Left lung (tissue), 10 donors: ENCODE results near the gene FHOD3. TPM values are rescaled to one million over a fixed set of nuclear protein-coding genes. Genes with fewer than 3 reads are reported as not detected.

Experiments
- ATAC-seq: fragments of 200-7000 bp; cut with Tn5 transposase; one replicate; pipeline ENCODE4 v1.9.1; 2020; ENCODE audit warnings: moderate library complexity
- DNase-seq, 4 donors: peaks; one replicate each; pipeline ENCODE4 v3.0.0-alpha.2; 2013 to 2020
- H3K27ac ChIP-seq, 2 donors: fragments of 200-600 bp; sonication (generic) in 1 of 2; one replicate each; pipeline versions ENCODE4 v1.5.0 to v1.8.0; 2020 to 2021
- H3K27me3 ChIP-seq, 2 donors: fragments of 200-600 bp; sonication (generic) in 1 of 2; one replicate each; pipeline versions ENCODE4 v1.5.0 to v1.8.0; 2020 to 2021
- H3K36me3 ChIP-seq, 2 donors: fragments of 200-600 bp; sonication (generic) in 1 of 2; one replicate each; pipeline versions ENCODE4 v1.5.0 to v1.8.0; 2020 to 2021
- H3K4me1 ChIP-seq, 2 donors: fragments of 200-600 bp; one replicate each; pipeline ENCODE4 v1.8.0; 2021
- H3K4me3 ChIP-seq, 2 donors: fragments of 200-600 bp; sonication (generic) in 1 of 2; one replicate each; pipeline versions ENCODE4 v1.5.0 to v1.8.0; 2020 to 2021; ENCODE audit warnings: mild to moderate bottlenecking in 1 of 2
- H3K9me3 ChIP-seq, 2 donors: fragments of 200-600 bp; sonication (generic) in 1 of 2; one replicate each; pipeline versions ENCODE4 v1.5.0 to v1.8.0; 2020 to 2021
- intact Hi-C, 2 donors: fragments of 100-400 bp; cut with DNase I; formaldehyde crosslinking; loops; one replicate each; pipeline versions ENCODE4 v1.11.2 to v1.14.2; 2022
- polyA plus RNA-seq, 6 donors: library from polyadenylated mRNA; unstranded; fragments of 120-200 nt; gene quantifications; one replicate each; pipeline ENCODE4 v1.2.1, GENCODE V29; 2013; ENCODE audit not compliant: insufficient read length in 6 of 6
- total RNA-seq, 2 donors: library from RNA; stranded (reverse); fragmentation: NEBNext Ultra II Directional; extraction: Animal tissue kit (Norgen Biotek cat#: 25700); gene quantifications; one replicate each; pipeline ENCODE4 v1.2.1, GENCODE V29; 2021
- TF ChIP-seq, protein P1 (sequence below), 2 donors: fragments of 200-600 bp; sonication (generic) in 1 of 2; IDR thresholded peaks; one replicate each; pipeline versions ENCODE4 v1.5.0 to v1.8.0; 2021; ENCODE audit warnings: antibody characterized with exemption in 2 of 2
- donor health status: DM: no; HTN: yes; CAD: no.
- donor health status: DM: no; HTN: no; CAD: no.

The FHOD3 gene
- total and polyA plus RNA-seq, 8 donors, result 0.55 to 2.9 (median 1.5) TPM

DNA sequence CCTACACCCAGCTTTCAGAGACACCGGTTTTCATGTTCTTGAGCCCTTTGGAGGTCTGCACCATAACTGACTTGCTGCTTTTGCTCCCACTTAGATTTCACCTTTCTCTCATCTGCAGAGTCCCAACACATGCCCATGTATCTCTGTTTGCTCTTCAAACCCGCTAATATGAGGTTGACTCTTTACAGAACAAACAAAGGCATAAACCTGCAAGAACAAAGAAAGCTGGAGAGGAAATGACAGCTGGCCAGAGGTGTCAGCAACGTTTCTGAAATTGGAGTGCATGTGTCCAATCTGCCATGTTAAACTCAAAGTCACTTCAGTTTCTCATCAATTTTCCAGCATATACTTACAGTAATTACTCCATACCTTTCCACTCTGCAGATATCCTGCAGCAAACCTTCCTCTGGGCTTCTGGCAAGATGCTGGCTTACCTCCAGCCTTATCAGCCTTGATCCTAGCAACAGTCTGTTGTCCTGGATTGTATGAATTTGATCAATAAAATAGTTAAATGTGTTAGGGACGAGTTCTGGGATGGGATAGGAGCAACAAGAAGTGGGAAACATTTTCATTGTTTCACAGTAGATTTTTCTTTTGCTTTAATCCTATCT is 157.4 kb downstream of the FHOD3 start:
- TF ChIP-seq, protein P1, sequence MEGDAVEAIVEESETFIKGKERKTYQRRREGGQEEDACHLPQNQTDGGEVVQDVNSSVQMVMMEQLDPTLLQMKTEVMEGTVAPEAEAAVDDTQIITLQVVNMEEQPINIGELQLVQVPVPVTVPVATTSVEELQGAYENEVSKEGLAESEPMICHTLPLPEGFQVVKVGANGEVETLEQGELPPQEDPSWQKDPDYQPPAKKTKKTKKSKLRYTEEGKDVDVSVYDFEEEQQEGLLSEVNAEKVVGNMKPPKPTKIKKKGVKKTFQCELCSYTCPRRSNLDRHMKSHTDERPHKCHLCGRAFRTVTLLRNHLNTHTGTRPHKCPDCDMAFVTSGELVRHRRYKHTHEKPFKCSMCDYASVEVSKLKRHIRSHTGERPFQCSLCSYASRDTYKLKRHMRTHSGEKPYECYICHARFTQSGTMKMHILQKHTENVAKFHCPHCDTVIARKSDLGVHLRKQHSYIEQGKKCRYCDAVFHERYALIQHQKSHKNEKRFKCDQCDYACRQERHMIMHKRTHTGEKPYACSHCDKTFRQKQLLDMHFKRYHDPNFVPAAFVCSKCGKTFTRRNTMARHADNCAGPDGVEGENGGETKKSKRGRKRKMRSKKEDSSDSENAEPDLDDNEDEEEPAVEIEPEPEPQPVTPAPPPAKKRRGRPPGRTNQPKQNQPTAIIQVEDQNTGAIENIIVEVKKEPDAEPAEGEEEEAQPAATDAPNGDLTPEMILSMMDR (IDR thresholded peaks at IDR 0.05), result no peak
- Histone ChIP-seq H3K4me1 (no peaks in the 10 kb centered on the region), H3K9me3 (no peaks in the 10 kb centered on the region), H3K27me3 (no peaks in the 10 kb centered on the region), H3K36me3 (no peaks in the 10 kb centered on the region), H3K27ac (no peak overlapping the region), H3K4me3 (no peak overlapping the region)
- intact Hi-C loops, result no loop called here
- no peak for DNase-seq
- ATAC-seq, result no peak

DNA sequence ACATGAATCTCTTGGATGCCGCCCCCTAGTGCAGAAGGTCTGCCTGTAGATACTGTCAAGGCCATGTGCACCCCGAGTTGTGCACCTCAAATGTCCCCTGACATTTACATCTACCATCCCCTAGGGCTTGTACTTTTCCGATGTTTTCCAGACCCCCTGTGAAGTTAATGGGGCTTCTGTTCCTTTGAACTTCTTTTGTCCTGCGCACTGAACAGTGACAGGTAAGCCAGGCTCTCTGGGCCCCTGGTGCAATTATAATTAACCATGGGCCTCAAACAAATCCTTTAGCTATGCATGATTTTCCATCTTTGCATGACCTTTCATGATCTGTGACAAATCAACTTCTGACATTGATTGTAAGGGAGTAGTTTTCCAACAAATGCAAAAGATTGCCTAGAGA is 158.4 kb downstream of the FHOD3 start:
- no peaks in the 10 kb centered on the region for H3K9me3 ChIP-seq
- intact Hi-C loops, result no loop called here
- H3K4me3 ChIP-seq, result no peak overlapping the region
- H3K36me3 ChIP-seq, result no peaks in the 10 kb centered on the region
- no peaks in the 10 kb centered on the region for H3K27me3 ChIP-seq
- ATAC-seq, result no peak
- no peaks in the 10 kb centered on the region for H3K4me1 ChIP-seq
- TF ChIP-seq, protein P1 (IDR thresholded peaks at IDR 0.05), result no peak
- H3K27ac ChIP-seq, result no peak overlapping the region
- no peak for DNase-seq

DNA sequence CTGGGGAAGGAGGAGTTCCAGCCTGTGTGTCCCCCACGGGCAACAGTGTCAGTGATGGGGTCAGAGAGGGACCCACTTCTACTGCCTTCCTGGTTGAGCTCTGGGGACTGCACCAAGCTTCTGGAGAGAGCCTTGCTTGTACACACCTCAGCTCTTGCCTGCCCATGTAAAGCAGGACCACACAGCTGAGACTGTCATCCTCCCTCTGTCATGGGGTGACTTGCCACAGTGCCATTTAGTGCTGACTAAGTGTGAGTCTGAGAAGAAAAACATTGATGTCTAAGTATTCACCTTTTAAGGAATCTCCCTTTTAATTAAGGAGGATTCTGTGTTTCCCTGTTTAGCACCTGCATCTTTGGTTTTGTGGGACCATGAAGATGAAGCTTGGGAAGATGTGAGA is 159.1 kb downstream of the FHOD3 start:
- H3K36me3 ChIP-seq, result no peaks in the 10 kb centered on the region
- no peak overlapping the region for H3K27ac ChIP-seq
- no peaks in the 10 kb centered on the region for H3K4me1 ChIP-seq
- DNase-seq, result no peak
- H3K27me3 ChIP-seq, result no peaks in the 10 kb centered on the region
- TF ChIP-seq, protein P1 (IDR thresholded peaks at IDR 0.05), result no peak
- intact Hi-C loops, result no loop called here
- no peaks in the 10 kb centered on the region for H3K9me3 ChIP-seq
- no peak for ATAC-seq
- H3K4me3 ChIP-seq, result no peak overlapping the region

DNA sequence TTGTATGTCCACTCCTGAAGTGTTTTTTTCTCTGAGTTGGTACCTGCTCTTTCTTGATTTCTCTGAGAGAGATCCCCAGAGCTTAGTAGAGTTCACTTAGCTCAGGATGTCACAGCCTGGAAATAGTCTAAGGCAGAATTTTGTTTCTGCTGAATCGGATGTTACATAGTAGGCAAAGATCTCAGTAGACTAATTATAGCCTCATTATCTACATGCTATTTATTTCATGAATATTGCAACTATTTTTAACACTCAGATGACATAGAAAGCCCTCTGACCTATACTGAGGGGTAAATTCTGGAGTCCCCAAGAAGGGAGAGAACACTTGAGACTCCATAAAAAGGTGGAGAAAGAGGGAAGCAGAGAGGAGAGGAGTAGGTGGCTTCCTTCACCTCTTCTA is 160.2 kb downstream of the FHOD3 start:
- H3K4me3 ChIP-seq, result no peak overlapping the region
- no peaks in the 10 kb centered on the region for H3K27me3 ChIP-seq
- ATAC-seq, result no peak
- H3K27ac ChIP-seq, result no peak overlapping the region
- intact Hi-C loops, result no loop called here
- H3K9me3 ChIP-seq, result no peaks in the 10 kb centered on the region
- no peaks in the 10 kb centered on the region for H3K4me1 ChIP-seq
- TF ChIP-seq, protein P1 (IDR thresholded peaks at IDR 0.05), result no peak
- no peak for DNase-seq
- H3K36me3 ChIP-seq, result no peaks in the 10 kb centered on the region

DNA sequence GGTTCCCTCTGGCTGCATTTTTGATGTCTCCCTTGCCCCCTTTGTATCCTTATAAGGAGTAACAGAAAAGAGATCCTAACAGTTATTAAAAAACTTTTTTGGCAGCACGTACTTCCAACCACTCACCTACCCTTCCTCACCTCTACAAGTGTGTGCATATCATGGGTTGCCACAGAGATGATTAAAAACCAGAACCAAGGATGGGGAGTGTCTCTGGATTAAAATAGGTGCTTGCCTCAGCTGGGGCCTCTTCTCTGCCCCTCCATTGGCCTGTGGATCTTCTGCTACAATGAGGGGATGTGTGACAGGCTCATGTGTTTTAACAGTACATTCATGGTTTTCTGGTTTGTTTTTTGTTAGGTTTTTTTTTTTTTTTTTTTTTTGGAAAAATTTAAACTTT is 160.8 kb downstream of the FHOD3 start:
- intact Hi-C loops, result no loop called here
- Histone ChIP-seq H3K36me3 (no peaks in the 10 kb centered on the region), H3K4me3 (no peak overlapping the region), H3K27me3 (no peaks in the 10 kb centered on the region), H3K4me1 (no peaks in the 10 kb centered on the region), H3K9me3 (no peaks in the 10 kb centered on the region), H3K27ac (no peak overlapping the region)
- TF ChIP-seq, protein P1 (IDR thresholded peaks at IDR 0.05), result no peak
- no peak for ATAC-seq
- DNase-seq, result no peak
